Endothelial cell of umbilical vein (primary cell): Measurements from ENCODE around the gene TBC1D5. TPM values are rescaled to one million over a fixed set of nuclear protein-coding genes. Genes with fewer than 3 reads are reported as not detected.

ENCODE experiments used
- BruUV-seq: library from RNA; stranded (reverse); fragments of 400-500 nt; replicated peaks from 2 replicates; lab custom pipeline; 2021; lab: Mats Ljungman, UMichigan
- CTCF ChIA-PET: fragments of 300-600, 350-600 bp; sonication (Branson Sonifier 250); formaldehyde crosslinking; loops from one replicate; lab custom pipeline; 2021; ENCODE audit warnings: antibody characterized with exemption, inconsistent platforms; lab: Charles Lee
- POLR2A ChIA-PET: fragments of 300-600, 350-600 bp; sonication (Branson Sonifier 250); formaldehyde crosslinking; loops from one replicate; lab custom pipeline; 2021; ENCODE audit warnings: antibody characterized with exemption, inconsistent platforms; lab: Charles Lee
- DNase-seq: peaks from one replicate; pipeline ENCODE4 v3.0.0-alpha.2; 2011; ENCODE audit warnings: low read depth, low spot score
- FAIRE-seq: peaks from 2 replicates; lab custom pipeline; 2011; peaks lifted over from hg19 to GRCh38; lab: Jason Lieb, UNC
- H2AFZ ChIP-seq: 2 replicates; pipeline ENCODE4 v1.6.0; 2012; ENCODE audit warnings: low read depth, low read length, control low read depth, inconsistent platforms
- H3K27ac ChIP-seq: 2 replicates; pipeline ENCODE4 v1.5.1; 2011; ENCODE audit warnings: low read depth, mild to moderate bottlenecking, control low read depth, low read length, moderate library complexity; ENCODE audit not compliant: insufficient read depth
- H3K27me3 ChIP-seq, 2 experiments: 2 replicates each; pipeline versions ENCODE4 v1.6.0 to v1.6.1; 2011; ENCODE audit warnings: low read length in 2 of 2, mixed read lengths in 1 of 2; ENCODE audit not compliant: control insufficient read depth in 2 of 2, insufficient read depth in 2 of 2
- H3K36me3 ChIP-seq, 2 experiments: 2 replicates in 1 of 2; 3 replicates in 1 of 2; pipeline ENCODE4 v1.5.1; 2011; ENCODE audit warnings: low read length in 2 of 2, mild to moderate bottlenecking in 1 of 2, moderate library complexity in 1 of 2; ENCODE audit not compliant: control insufficient read depth in 2 of 2, insufficient read depth in 2 of 2; ENCODE audit errors: extremely low read depth in 1 of 2
- H3K4me1 ChIP-seq: 3 replicates; pipeline ENCODE4 v1.5.1; 2011; ENCODE audit warnings: mild to moderate bottlenecking, low read length; ENCODE audit not compliant: control insufficient read depth, insufficient read depth; ENCODE audit errors: extremely low read depth
- H3K4me2 ChIP-seq: 2 replicates; pipeline ENCODE4 v1.6.1; 2011; ENCODE audit warnings: low read length, control low read depth, mixed read lengths; ENCODE audit not compliant: insufficient read depth
- H3K4me3 ChIP-seq, 3 experiments: fragments of 200-600 bp in 1 of 3; sonication (generic), shearing (Covaris generic) in 1 of 3; replicated peaks in 1 of 3; 2 replicates each; pipeline ENCODE4 v1.5.1; 2011 to 2016; ENCODE audit warnings: control low read depth in 3 of 3, low read length in 3 of 3, mild to moderate bottlenecking in 2 of 3, inconsistent platforms in 1 of 3, low read depth in 1 of 3, moderate library complexity in 1 of 3; ENCODE audit not compliant: insufficient read depth in 1 of 3
- H3K79me2 ChIP-seq: 2 replicates; pipeline ENCODE4 v1.6.0; 2012; ENCODE audit warnings: low read length, inconsistent platforms; ENCODE audit not compliant: control insufficient read depth, insufficient read depth
- H3K9ac ChIP-seq: replicated peaks from 2 replicates; pipeline ENCODE3; 2011; ENCODE audit warnings: low read length, control low read depth; ENCODE audit not compliant: insufficient read depth; ENCODE audit errors: extremely low read depth
- H3K9me1 ChIP-seq: replicated peaks from 3 replicates; pipeline ENCODE4 v1.6.0; 2011; ENCODE audit warnings: mild to moderate bottlenecking, low read length; ENCODE audit not compliant: control insufficient read depth, insufficient read depth; ENCODE audit errors: extremely low read depth
- H3K9me3 ChIP-seq: replicated peaks from 2 replicates; pipeline ENCODE4 v1.5.1; 2012; ENCODE audit warnings: low read length, inconsistent platforms; ENCODE audit not compliant: control insufficient read depth, insufficient read depth
- H4K20me1 ChIP-seq: replicated peaks from 2 replicates; pipeline ENCODE3; 2011; ENCODE audit warnings: mild to moderate bottlenecking, low read length; ENCODE audit not compliant: control insufficient read depth, insufficient read depth; ENCODE audit errors: extremely low read depth
- CTCF ChIP-seq, 2 donors: IDR thresholded peaks; 1 replicate in 1 of 2; 2 replicates in 1 of 2; pipeline ENCODE4 v1.5.1; 2011; ENCODE audit warnings: low read length in 2 of 2, mild to moderate bottlenecking in 2 of 2, moderate library complexity in 2 of 2, control low read depth in 1 of 2, inconsistent platforms in 1 of 2, low read depth in 1 of 2; ENCODE audit not compliant: insufficient read depth in 1 of 2; ENCODE audit errors: extremely low read depth in 1 of 2
- EZH2 ChIP-seq: IDR thresholded peaks from 2 replicates; pipeline ENCODE4 v1.6.1; 2012; ENCODE audit warnings: borderline replicate concordance, low read depth, mild to moderate bottlenecking, moderate library complexity, low read length, inconsistent platforms; ENCODE audit not compliant: severe bottlenecking
- FOS ChIP-seq: IDR thresholded peaks from 2 replicates; pipeline ENCODE4 v1.6.1; 2011; ENCODE audit warnings: mild to moderate bottlenecking, low read length, moderate library complexity, borderline replicate concordance; ENCODE audit not compliant: insufficient read depth
- GATA2 ChIP-seq: IDR thresholded peaks from 2 replicates; pipeline ENCODE4 v1.7.0; 2011; ENCODE audit warnings: low read depth, mild to moderate bottlenecking, moderate library complexity, mixed read lengths, low read length; ENCODE audit not compliant: insufficient read length, insufficient read depth
- JUN ChIP-seq: IDR thresholded peaks from 2 replicates; pipeline ENCODE4 v1.6.1; 2011; ENCODE audit warnings: borderline replicate concordance, low read depth; ENCODE audit not compliant: insufficient read length, insufficient read depth
- MYC ChIP-seq: IDR thresholded peaks from one replicate; pipeline ENCODE4 v1.6.1; 2011; ENCODE audit warnings: mild to moderate bottlenecking, low read depth, low read length
- POLR2A ChIP-seq: IDR thresholded peaks from 2 replicates; pipeline ENCODE4 v1.6.1; 2012; ENCODE audit warnings: low read depth, mild to moderate bottlenecking, control low read depth, low read length
- POLR2AphosphoS5 ChIP-seq: IDR thresholded peaks from 2 replicates; pipeline ENCODE4 v1.6.1; 2012; ENCODE audit warnings: low read depth, mild to moderate bottlenecking, control low read depth, low read length, moderate library complexity; ENCODE audit not compliant: insufficient read depth
- dilution Hi-C: fragments of 300-500 bp; cut with MboI; formaldehyde crosslinking; loops from one replicate; pipeline ENCODE4 v1.15.0; 2019; ENCODE audit warnings: low sequenced_read_pairs; ENCODE audit not compliant: extremely low pct_ligation_motif_present
- intact Hi-C: fragments of 100-400 bp; cut with micrococcal nuclease; formaldehyde crosslinking; loops from one replicate; pipeline ENCODE4 v1.10.0; 2022
- polyA plus RNA-seq, 4 experiments: library from polyadenylated mRNA; depleted of rRNA in 3 of 4; stranded (reverse) in 3 of 4; unstranded in 1 of 4; fragments of >200 nt; gene quantifications; 2 replicates each; pipeline versions ENCODE4 v1.2.1 to v1.2.3, GENCODE V29; 2011 to 2012; ENCODE audit warnings: missing spikeins in 1 of 4
- total RNA-seq: library from RNA; stranded (reverse); gene quantifications from 2 replicates; pipeline ENCODE4 v1.2.3, GENCODE V29; 2021
- TF ChIP-seq, protein P1 (sequence below): IDR thresholded peaks from 2 replicates; pipeline ENCODE4 v1.6.1; 2011; ENCODE audit not compliant: insufficient read depth, insufficient read length

TBC1D5 gene
- total and polyA plus RNA-seq, 2 donors (not counting 3 experiments of a cell fraction or from before 2014, with no cell fraction given): 17.5 to 44.7 TPM

DNA sequence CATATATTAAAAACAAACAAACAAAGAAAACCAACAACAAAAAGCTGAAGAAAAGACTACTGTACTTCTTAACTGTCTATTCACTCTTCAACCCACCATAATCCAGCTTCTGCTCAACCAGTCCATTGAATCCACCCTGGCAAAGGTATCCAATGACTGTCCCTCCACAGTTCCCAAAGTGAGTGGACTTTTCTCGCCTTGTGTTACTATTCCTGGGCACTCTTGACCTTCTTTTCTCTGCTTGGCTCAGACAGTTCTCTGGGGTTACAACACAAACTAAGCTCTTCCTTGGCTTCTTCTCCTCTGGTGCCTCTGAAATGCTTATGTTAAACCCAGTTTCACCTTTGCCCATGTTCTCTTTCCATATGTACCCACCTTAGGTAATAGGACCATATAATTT lies 437.5 kb downstream of the TBC1D5 start:
- H2AFZ ChIP-seq: no peak overlapping the region
- dilution Hi-C loops (no loop called here), intact Hi-C loops (no loop called here)
- H3K9me3 ChIP-seq: no peaks in the 10 kb centered on the region
- no peaks in the 10 kb centered on the region for H3K36me3 ChIP-seq
- H3K9ac ChIP-seq: no peak overlapping the region
- no peaks in the 10 kb centered on the region for H3K79me2 ChIP-seq
- ChIA-PET POLR2A (no interaction called here), CTCF (no interaction called here)
- no peak overlapping the region for H3K27ac ChIP-seq
- no peak for TF ChIP-seq GATA2
- TF ChIP-seq FOS: no peak
- TF ChIP-seq, protein P1, sequence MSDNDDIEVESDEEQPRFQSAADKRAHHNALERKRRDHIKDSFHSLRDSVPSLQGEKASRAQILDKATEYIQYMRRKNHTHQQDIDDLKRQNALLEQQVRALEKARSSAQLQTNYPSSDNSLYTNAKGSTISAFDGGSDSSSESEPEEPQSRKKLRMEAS: no peak
- TF ChIP-seq CTCF (IDR thresholded peaks at IDR 0.05; ENCODE audit: extremely low read depth in 1 of 2, insufficient read depth in 1 of 2, low read depth in 1 of 2, low read length in 2 of 2): no peak
- no peak for TF ChIP-seq POLR2AphosphoS5
- no peak for TF ChIP-seq EZH2
- no peak for TF ChIP-seq MYC
- no peak for TF ChIP-seq JUN
- no peak for TF ChIP-seq POLR2A
- H3K4me2 ChIP-seq: no peak overlapping the region
- H3K9me1 ChIP-seq: no peaks in the 10 kb centered on the region
- no peaks in the 10 kb centered on the region for H4K20me1 ChIP-seq
- H3K4me1 ChIP-seq: peaks cover 2% of the 10 kb centered on the region
- H3K4me3 ChIP-seq: no peak overlapping the region
- BruUV-seq: no TSS peak
- DNase-seq: no peak
- no peaks in the 10 kb centered on the region for H3K27me3 ChIP-seq
- FAIRE-seq: no peak
